Liver (tissue), 9 donors: ENCODE measurements around the gene SMARCC2. TPM values are rescaled to one million over a fixed set of nuclear protein-coding genes. Genes with fewer than 3 reads are reported as not detected.
A peak's percentile ranks its signal among the peaks of the same experiment; 100 is the strongest.

ENCODE experiments used
- DNase-seq: peaks from one replicate; pipeline ENCODE4 v3.0.0-alpha.2; 2017; ENCODE audit warnings: low spot score
- H3K27ac ChIP-seq, 2 donors: one replicate each; pipeline ENCODE4 v1.7.0; 2013; ENCODE audit warnings: inconsistent platforms in 2 of 2, low read length in 2 of 2, control low read depth in 1 of 2, low read depth in 1 of 2, mild to moderate bottlenecking in 1 of 2
- H3K27me3 ChIP-seq, 4 donors: one replicate each; pipeline versions ENCODE4 v1.6.1 to v1.7.0; 2013; ENCODE audit warnings: low read length in 3 of 4, inconsistent platforms in 1 of 4, mild to moderate bottlenecking in 1 of 4, moderate library complexity in 1 of 4; ENCODE audit not compliant: control insufficient read depth in 4 of 4, insufficient read depth in 4 of 4
- H3K36me3 ChIP-seq, 4 donors: one replicate each; pipeline versions ENCODE4 v1.6.1 to v1.7.0; 2013; ENCODE audit warnings: low read length in 3 of 4, mild to moderate bottlenecking in 3 of 4, low read depth in 1 of 4, moderate library complexity in 1 of 4; ENCODE audit not compliant: control insufficient read depth in 4 of 4, insufficient read depth in 3 of 4
- H3K4me1 ChIP-seq, 4 donors: one replicate each; pipeline versions ENCODE4 v1.6.1 to v1.7.0; 2013; ENCODE audit warnings: low read length in 3 of 4, mild to moderate bottlenecking in 3 of 4, moderate library complexity in 1 of 4; ENCODE audit not compliant: control insufficient read depth in 4 of 4, insufficient read depth in 4 of 4
- H3K4me3 ChIP-seq, 3 donors: one replicate each; pipeline versions ENCODE4 v1.6.1 to v1.7.0; 2013; ENCODE audit warnings: low read length in 3 of 3, control low read depth in 1 of 3, low read depth in 1 of 3, mild to moderate bottlenecking in 1 of 3
- H3K9ac ChIP-seq, 2 donors: one replicate each; pipeline ENCODE4 v1.7.0; 2013; ENCODE audit warnings: low read length in 2 of 2, mild to moderate bottlenecking in 2 of 2, moderate library complexity in 2 of 2, control low read depth in 1 of 2, low read depth in 1 of 2
- H3K9me3 ChIP-seq, 4 donors: one replicate each; pipeline versions ENCODE4 v1.6.1 to v1.7.0; 2013; ENCODE audit warnings: low read length in 3 of 4; ENCODE audit not compliant: control insufficient read depth in 4 of 4
- CTCF ChIP-seq: fragments of 150-350 bp; IDR thresholded peaks from 2 replicates; pipeline ENCODE4 v1.5.1; 2017; ENCODE audit warnings: improper control_type of control experiment, low read depth, low read length; ENCODE audit not compliant: missing input control
- EGR1 ChIP-seq, 2 donors: IDR thresholded peaks; 2 replicates each; pipeline ENCODE4 v1.6.1; 2016 to 2018; ENCODE audit warnings: antibody characterized with exemption in 2 of 2, low read depth in 2 of 2
- FOXA1 ChIP-seq: IDR thresholded peaks from 2 replicates; pipeline ENCODE4 v1.6.1; 2016; ENCODE audit warnings: antibody characterized with exemption
- FOXA2 ChIP-seq: IDR thresholded peaks from 2 replicates; pipeline ENCODE4 v1.6.1; 2016; ENCODE audit warnings: antibody characterized with exemption
- HNF4A ChIP-seq, 2 donors: conservative IDR thresholded peaks; 2 replicates each; pipeline ENCODE4 v1.6.1; 2016; ENCODE audit warnings: antibody characterized with exemption in 2 of 2, mild to moderate bottlenecking in 2 of 2
- HNF4G ChIP-seq: IDR thresholded peaks from 2 replicates; pipeline ENCODE4 v1.6.1; 2016; ENCODE audit warnings: antibody characterized with exemption
- JUND ChIP-seq, 2 donors: IDR thresholded peaks; 2 replicates each; pipeline ENCODE4 v1.6.1; 2016; ENCODE audit warnings: antibody characterized with exemption in 2 of 2
- RAD21 ChIP-seq, 2 donors: IDR thresholded peaks; 2 replicates each; pipeline ENCODE4 v1.6.1; 2016; ENCODE audit warnings: antibody characterized with exemption in 2 of 2, mild to moderate bottlenecking in 2 of 2
- REST ChIP-seq: IDR thresholded peaks from 2 replicates; pipeline ENCODE4 v1.6.1; 2016; ENCODE audit warnings: antibody characterized with exemption, mild to moderate bottlenecking
- RXRA ChIP-seq, 2 donors: IDR thresholded peaks; 2 replicates each; pipeline ENCODE4 v1.6.1; 2017 to 2018; ENCODE audit warnings: antibody characterized with exemption in 2 of 2, mild to moderate bottlenecking in 1 of 2
- SP1 ChIP-seq: IDR thresholded peaks from 2 replicates; pipeline ENCODE4 v1.6.1; 2018; ENCODE audit warnings: antibody characterized with exemption, mild to moderate bottlenecking
- TAF1 ChIP-seq: conservative IDR thresholded peaks from 2 replicates; pipeline ENCODE4 v1.6.1; 2016; ENCODE audit warnings: antibody characterized with exemption, mild to moderate bottlenecking
- YY1 ChIP-seq: IDR thresholded peaks from 2 replicates; pipeline ENCODE4 v1.6.1; 2016; ENCODE audit warnings: antibody characterized with exemption, mild to moderate bottlenecking
- WGBS: extraction: QIAGEN DNeasy Blood & Tissue Kit; methylation state at CpG from one replicate; pipeline ENCODE4 v1.1.7; 2013; 5-methylcytosine and 5-hydroxymethylcytosine counted together
- polyA plus RNA-seq, 2 donors: library from polyadenylated mRNA; stranded (reverse) in 1 of 2; unstranded in 1 of 2; fragments of 200-250 nt in 1 of 2; fragments of >200 nt in 1 of 2; fragmentation: Nextera tagmentation in 1 of 2; extraction: Ambion mirVana in 1 of 2; gene quantifications; one replicate each; pipeline versions ENCODE4 v1.2.1 to v1.2.3, GENCODE V29; 2013 to 2015
- total RNA-seq, 2 donors: library from RNA; depleted of rRNA; stranded (reverse); fragments of >200 nt; gene quantifications; one replicate each; pipeline ENCODE4 v1.2.3, GENCODE V29; 2014
- TF ChIP-seq, protein P1 (sequence below): IDR thresholded peaks from 2 replicates; pipeline ENCODE4 v1.6.1; 2016; ENCODE audit warnings: antibody characterized with exemption
- TF ChIP-seq, protein P2 (sequence below): IDR thresholded peaks from 2 replicates; pipeline ENCODE4 v1.6.1; 2016; ENCODE audit warnings: antibody characterized with exemption
- donor health status: healthy.
- donor health status: healthy.
- donor health status: healthy.
- donor health status: healthy.
- donor health status: healthy.

The SMARCC2 gene
- total RNA-seq (10 to 100 TPM; 20.5 to 24.6 TPM), polyA plus RNA-seq (10 to 100 TPM; 12.8 to 24.8 TPM)

DNA sequence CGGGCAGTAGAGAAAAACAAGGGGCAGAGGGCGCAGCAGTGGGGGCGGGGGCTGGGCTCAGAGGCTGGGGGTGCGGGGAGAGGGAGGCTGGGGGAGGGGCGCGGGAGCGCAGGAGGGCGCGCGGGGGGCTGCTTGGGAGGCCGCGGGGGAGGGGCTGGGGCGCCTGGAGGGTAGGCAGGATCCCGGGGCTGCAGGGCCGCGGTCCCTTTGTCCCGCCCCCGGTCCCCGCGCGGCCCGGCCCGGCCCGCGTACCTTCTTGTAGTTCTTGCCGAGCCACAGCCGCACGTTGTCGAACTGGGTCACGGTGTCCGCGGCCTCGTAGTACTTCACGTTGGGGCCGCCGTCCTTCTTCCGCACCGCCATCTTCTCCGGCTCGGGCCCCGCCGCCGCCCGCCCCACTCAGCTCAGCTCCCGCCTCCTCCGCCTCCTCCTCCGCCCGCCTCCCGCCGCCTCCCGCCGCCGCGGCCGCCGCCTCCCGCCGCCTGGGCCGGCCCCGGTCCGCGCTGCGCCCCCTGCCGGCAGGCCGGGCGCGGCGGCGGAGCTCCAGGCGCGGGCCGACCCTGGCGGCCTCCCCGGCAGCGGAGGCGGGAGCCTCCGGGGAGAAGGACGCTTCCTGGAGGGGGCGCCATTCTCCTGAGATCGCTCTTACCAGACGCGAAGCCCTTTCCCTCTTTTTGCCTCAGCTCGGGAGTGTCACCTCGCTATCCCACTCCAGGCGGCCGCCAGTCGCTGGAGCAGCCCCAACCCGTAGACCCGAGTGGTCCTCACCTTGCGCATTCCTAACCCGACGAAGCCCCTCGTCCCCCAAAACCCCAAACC, at the start of gene SMARCC2:
Gene SMARCC2 (minus strand): TSS at position 385 of the 819 bp plus-strand sequence. CDS start 22 bp downstream, at position 363.
- Histone ChIP-seq H3K4me3 (peak within 1 kb of the TSS; percentile 74 to 95 (median 76)), H3K9me3 (no peaks in the 10 kb centered on the region), H3K4me1 (peaks cover 0 to 24% (median 18%) of the 10 kb centered on the region in 4 donors), H3K27ac (peak within 1 kb of the TSS; percentile 78 to 90), H3K27me3 (no peaks in the 10 kb centered on the region), H3K9ac (peak within 1 kb of the TSS; percentile 41 to 66), H3K36me3 (peaks cover 5 to 13% (median 12%) of the 10 kb centered on the region in 4 donors)
- under 1% methylated on average over 93 of the region's 93 CpGs for WGBS
- TF ChIP-seq, protein P1, sequence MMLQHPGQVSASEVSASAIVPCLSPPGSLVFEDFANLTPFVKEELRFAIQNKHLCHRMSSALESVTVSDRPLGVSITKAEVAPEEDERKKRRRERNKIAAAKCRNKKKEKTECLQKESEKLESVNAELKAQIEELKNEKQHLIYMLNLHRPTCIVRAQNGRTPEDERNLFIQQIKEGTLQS, result no peak
- peak; percentile 87 for TF ChIP-seq CTCF
- TF ChIP-seq RAD21 (IDR thresholded peaks at IDR 0.05), result peak; percentile 45 to 55
- TF ChIP-seq YY1, result peak; percentile 50
- DNase-seq, result peak; percentile 90

- Histone ChIP-seq H3K4me1 (peaks cover 0 to 12% (median 7%) of the 10 kb centered on the region in 4 donors), H3K4me3 (no peak overlapping the region), H3K27ac (no peak overlapping the region), H3K9ac (no peak overlapping the region), H3K36me3 (peaks cover 0 to 41% (median 12%) of the 10 kb centered on the region in 4 donors), H3K27me3 (no peaks in the 10 kb centered on the region), H3K9me3 (no peaks in the 10 kb centered on the region)
- 86% methylated on average over 11 of the region's 11 CpGs for WGBS
- TF ChIP-seq FOXA2, result no peak
- TF ChIP-seq RAD21 (IDR thresholded peaks at IDR 0.05), result no peak
- TF ChIP-seq, protein P1, result no peak
- TF ChIP-seq HNF4A (conservative IDR thresholded peaks at IDR 0.05), result no peak
- no peak for TF ChIP-seq EGR1 (IDR thresholded peaks at IDR 0.05; ENCODE audit: low read depth in 2 of 2)
- no peak for TF ChIP-seq FOXA1
- no peak for TF ChIP-seq CTCF
- TF ChIP-seq JUND (IDR thresholded peaks at IDR 0.05), result no peak
- no peak for TF ChIP-seq HNF4G
- TF ChIP-seq, protein P2, sequence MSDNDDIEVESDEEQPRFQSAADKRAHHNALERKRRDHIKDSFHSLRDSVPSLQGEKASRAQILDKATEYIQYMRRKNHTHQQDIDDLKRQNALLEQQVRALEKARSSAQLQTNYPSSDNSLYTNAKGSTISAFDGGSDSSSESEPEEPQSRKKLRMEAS, result no peak
- TF ChIP-seq RXRA (IDR thresholded peaks at IDR 0.05), result no peak
- TF ChIP-seq TAF1, result no peak
- no peak for TF ChIP-seq SP1
- no peak for TF ChIP-seq YY1
- TF ChIP-seq REST, result no peak
- no peak for DNase-seq
Measured at GRCh38 chr12:56237552-56237951, 48.3 kb upstream of the SMARCC2 start.
